ENCODE results near the gene AIP. TPM values are rescaled to one million over a fixed set of nuclear protein-coding genes. Genes with fewer than 3 reads are reported as not detected.

The AIP gene
- total RNA-seq, 4 donors from 2014 or later: 33.0 to 60.8 (median 48.8) TPM

- in situ Hi-C loops (cut with MboI; ENCODE audit: low sequenced_read_pairs in 4 of 4) (no loop called here), intact Hi-C loops (cut with DNase I; ENCODE audit: low total_unique reads) (no loop called here)
- no peak overlapping the region for H3K4me3 ChIP-seq
- TF ChIP-seq CTCF (IDR thresholded peaks at IDR 0.05 in 4 of 5, conservative IDR thresholded peaks at IDR 0.05 in 1 of 5) (no peak), POLR2A (IDR thresholded peaks at IDR 0.05) (no peak)
- H3K36me3 ChIP-seq: no peaks in the 10 kb centered on the region
- no peaks in the 10 kb centered on the region for H3K4me1 ChIP-seq
- H3K27me3 ChIP-seq: no peaks in the 10 kb centered on the region
- no peak overlapping the region for H3K27ac ChIP-seq
- ATAC-seq (no peak), DNase-seq (no peak)
- H3K9me3 ChIP-seq: no peaks in the 10 kb centered on the region
These were observed 55.5 kb downstream of the AIP start for GRCh38 chr11:67538306-67538705.

GRCh38 chr11:67538823-67539505, 56.1 kb downstream of the AIP start:
- H3K4me3 ChIP-seq: no peak overlapping the region
- no peak for DNase-seq
- intact Hi-C loops (cut with DNase I; ENCODE audit: low total_unique reads) (no loop called here), in situ Hi-C loops (cut with MboI; ENCODE audit: low sequenced_read_pairs in 4 of 4) (no loop called here)
- H3K27me3 ChIP-seq: no peaks in the 10 kb centered on the region
- no peaks in the 10 kb centered on the region for H3K9me3 ChIP-seq
- no peak overlapping the region for H3K27ac ChIP-seq
- ATAC-seq: no peak
- TF ChIP-seq POLR2A (IDR thresholded peaks at IDR 0.05) (no peak), CTCF (IDR thresholded peaks at IDR 0.05 in 4 of 5, conservative IDR thresholded peaks at IDR 0.05 in 1 of 5) (no peak)
- H3K36me3 ChIP-seq: no peaks in the 10 kb centered on the region
- H3K4me1 ChIP-seq: no peaks in the 10 kb centered on the region

- Histone ChIP-seq H3K27ac (no peak overlapping the region), H3K27me3 (no peaks in the 10 kb centered on the region), H3K9me3 (no peaks in the 10 kb centered on the region), H3K4me1 (peaks cover 0 to 4% of the 10 kb centered on the region in 2 donors), H3K36me3 (no peaks in the 10 kb centered on the region), H3K4me3 (no peak overlapping the region)
- intact Hi-C loops (cut with DNase I; ENCODE audit: low total_unique reads) (no loop called here), in situ Hi-C loops (cut with MboI; ENCODE audit: low sequenced_read_pairs in 4 of 4) (no loop called here)
- DNase-seq (no peak), ATAC-seq (no peak)
- TF ChIP-seq CTCF (IDR thresholded peaks at IDR 0.05 in 4 of 5, conservative IDR thresholded peaks at IDR 0.05 in 1 of 5) (no peak), POLR2A (IDR thresholded peaks at IDR 0.05) (no peak)
These were observed 56.7 kb downstream of the AIP start for GRCh38 chr11:67539550-67539949.

Small RNA genes within 50 kb of the gene (microRNA-seq; reads per million reads assigned to microRNA genes)
- gene MIR6752 (ENCODE audit: borderline replicate concordance in 2 of 2): 0 reads per million in 2 donors

Other genes starting within 250 kb of the AIP start
- gene GRK2, start 216.6 kb upstream of the AIP start, total RNA-seq: 10 to 100 TPM; 40.2 to 79.8 (median 68.4) TPM
- gene ANKRD13D, start 193.7 kb upstream of the AIP start, total RNA-seq: 10 to 100 TPM in 1 of 4 donors, 1 to 10 TPM in 3; 5.8 to 10.6 (median 9.7) TPM
- 10 to 100 TPM in 2 of 4 donors, 1 to 10 TPM in 2; 7.9 to 16.3 (median 11.9) TPM for gene SSH3, start 179.5 kb upstream of the AIP start, total RNA-seq
- gene POLD4, start 129.5 kb upstream of the AIP start, total RNA-seq: 100 to 1,000 TPM in 2 of 4 donors, 10 to 100 TPM in 2; 57.4 to 115 (median 87.9) TPM
- 1 to 10 TPM in 2 of 4 donors, under 1 TPM in 2; 0.24 to 2.7 (median 0.91) TPM for gene CLCF1, start 109.4 kb upstream of the AIP start, total RNA-seq
- gene RAD9A, start 91.0 kb upstream of the AIP start, total RNA-seq: 10 to 100 TPM in 2 of 4 donors, 1 to 10 TPM in 2; 5.2 to 14.7 (median 7.7) TPM
- gene PPP1CA, start 81.2 kb upstream of the AIP start, total RNA-seq: 100 to 1,000 TPM in 3 of 4 donors, 10 to 100 TPM in 1; 78.4 to 193 (median 124) TPM
- gene TBC1D10C, start 78.9 kb upstream of the AIP start, total RNA-seq: under 1 TPM in 3 of 4 donors, not detected in 1; 0.44 to 0.78 (median 0.56) TPM
- gene CARNS1, start 67.3 kb upstream of the AIP start, total RNA-seq: 10 to 100 TPM in 1 of 4 donors, 1 to 10 TPM in 3; 2.5 to 11.0 (median 4.9) TPM
- gene RPS6KB2, start 54.5 kb upstream of the AIP start, total RNA-seq: 10 to 100 TPM; 38.0 to 74.1 (median 39.4) TPM
- gene PTPRCAP, start 45.3 kb upstream of the AIP start, total RNA-seq: 1 to 10 TPM in 3 of 4 donors, under 1 TPM in 1; 0.47 to 1.5 (median 1.3) TPM
- 10 to 100 TPM in 3 of 4 donors, 1 to 10 TPM in 1; 4.9 to 14.8 (median 12.5) TPM for gene CORO1B, start 39.5 kb upstream of the AIP start, total RNA-seq
- gene GPR152, start 30.3 kb upstream of the AIP start, total RNA-seq: not detected
- under 1 TPM; 0.19 to 0.55 (median 0.30) TPM for gene CABP4, start 27.7 kb upstream of the AIP start, total RNA-seq
- 100 to 1,000 TPM in 2 of 4 donors, 10 to 100 TPM in 2; 79.8 to 155 (median 108) TPM for gene TMEM134, start 13.8 kb upstream of the AIP start, total RNA-seq
- gene PITPNM1, start 22.3 kb downstream of the AIP start, total RNA-seq: 10 to 100 TPM in 1 of 4 donors, 1 to 10 TPM in 3; 4.0 to 12.2 (median 7.7) TPM
- 10 to 100 TPM; 24.1 to 47.5 (median 37.3) TPM for gene CDK2AP2, start 25.1 kb downstream of the AIP start, total RNA-seq
- gene CABP2, start 40.4 kb downstream of the AIP start, total RNA-seq: not detected
- gene GSTP1, start 100.8 kb downstream of the AIP start, total RNA-seq: 100 to 1,000 TPM; 316 to 866 (median 549) TPM
- gene NDUFV1, start 123.9 kb downstream of the AIP start, total RNA-seq: 100 to 1,000 TPM; 306 to 608 (median 365) TPM
- gene NUDT8, start 146.9 kb downstream of the AIP start, total RNA-seq: 10 to 100 TPM; 23.3 to 42.4 (median 36.2) TPM
- not detected for gene TBX10, start 156.7 kb downstream of the AIP start, total RNA-seq
- gene ACY3, start 167.7 kb downstream of the AIP start, total RNA-seq: not detected
- gene ALDH3B2, start 191.6 kb downstream of the AIP start, total RNA-seq: not detected